Brain microvascular endothelial cell (primary cell): ENCODE results near the gene POLR2J.

Experiments
- DNase-seq: peaks from one replicate; pipeline ENCODE4 v3.0.0-alpha.2; 2020
- H3K27ac ChIP-seq: fragments of 250-450 bp; sonication (Bioruptor Pico); 2 replicates; pipeline ENCODE4 v1.5.1; 2020; ENCODE audit warnings: mild to moderate bottlenecking, moderate library complexity
- H3K27me3 ChIP-seq: fragments of 250-450 bp; sonication (Bioruptor Pico); replicated peaks from 2 replicates; pipeline ENCODE4 v1.5.1; 2020; ENCODE audit warnings: mild to moderate bottlenecking
- H3K36me3 ChIP-seq: fragments of 250-450 bp; sonication (Bioruptor Pico); replicated peaks from 2 replicates; pipeline ENCODE4 v1.5.1; 2020; ENCODE audit warnings: mild to moderate bottlenecking
- H3K4me3 ChIP-seq: 2 replicates; pipeline ENCODE4 v1.5.1; 2011; ENCODE audit warnings: low read depth, mild to moderate bottlenecking, control low read depth, low read length, moderate library complexity
- in situ Hi-C: cut with HindIII; loops from 2 replicates; pipeline ENCODE4 v1.10.0; 2017; ENCODE audit warnings: low sequenced_read_pairs, low pct_ligation_motif_present
- TF ChIP-seq, protein P1 (sequence below): IDR thresholded peaks from 2 replicates; pipeline ENCODE4 v1.5.1; 2011; ENCODE audit warnings: low read depth, mild to moderate bottlenecking, moderate library complexity, low read length, control low read depth, inconsistent platforms; ENCODE audit errors: missing control alignments

Gene POLR2J

DNA sequence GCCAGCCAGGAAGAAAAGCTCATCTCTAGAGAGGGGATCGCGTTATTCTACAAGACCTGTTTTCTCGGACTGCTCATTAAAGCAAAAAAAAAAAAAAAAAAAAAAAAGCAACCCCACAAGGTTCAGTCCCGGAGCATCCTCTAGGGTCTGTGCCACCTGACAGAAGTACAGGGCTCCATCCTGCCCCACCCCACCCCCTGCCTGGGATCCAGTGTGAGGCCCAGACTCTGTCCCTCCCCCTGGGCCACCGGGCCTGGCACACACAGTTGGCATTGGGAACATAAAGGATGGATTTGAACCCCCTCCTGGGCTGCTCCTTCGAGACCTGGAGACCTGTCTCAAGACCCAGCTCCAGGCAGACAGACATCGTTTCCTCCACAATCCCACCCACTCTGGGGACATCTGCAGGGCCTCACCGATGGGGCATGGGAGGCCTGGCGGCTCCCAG, 44.7 kb downstream of the POLR2J start:
- no peak for DNase-seq
- no peaks in the 10 kb centered on the region for H3K27me3 ChIP-seq
- H3K4me3 ChIP-seq, result peak overlapping the region; percentile 71
- in situ Hi-C loops, result no loop called here
- H3K36me3 ChIP-seq, result peaks cover 5% of the 10 kb centered on the region
- TF ChIP-seq, protein P1, sequence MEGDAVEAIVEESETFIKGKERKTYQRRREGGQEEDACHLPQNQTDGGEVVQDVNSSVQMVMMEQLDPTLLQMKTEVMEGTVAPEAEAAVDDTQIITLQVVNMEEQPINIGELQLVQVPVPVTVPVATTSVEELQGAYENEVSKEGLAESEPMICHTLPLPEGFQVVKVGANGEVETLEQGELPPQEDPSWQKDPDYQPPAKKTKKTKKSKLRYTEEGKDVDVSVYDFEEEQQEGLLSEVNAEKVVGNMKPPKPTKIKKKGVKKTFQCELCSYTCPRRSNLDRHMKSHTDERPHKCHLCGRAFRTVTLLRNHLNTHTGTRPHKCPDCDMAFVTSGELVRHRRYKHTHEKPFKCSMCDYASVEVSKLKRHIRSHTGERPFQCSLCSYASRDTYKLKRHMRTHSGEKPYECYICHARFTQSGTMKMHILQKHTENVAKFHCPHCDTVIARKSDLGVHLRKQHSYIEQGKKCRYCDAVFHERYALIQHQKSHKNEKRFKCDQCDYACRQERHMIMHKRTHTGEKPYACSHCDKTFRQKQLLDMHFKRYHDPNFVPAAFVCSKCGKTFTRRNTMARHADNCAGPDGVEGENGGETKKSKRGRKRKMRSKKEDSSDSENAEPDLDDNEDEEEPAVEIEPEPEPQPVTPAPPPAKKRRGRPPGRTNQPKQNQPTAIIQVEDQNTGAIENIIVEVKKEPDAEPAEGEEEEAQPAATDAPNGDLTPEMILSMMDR, result no peak
- H3K27ac ChIP-seq, result no peak overlapping the region

DNA sequence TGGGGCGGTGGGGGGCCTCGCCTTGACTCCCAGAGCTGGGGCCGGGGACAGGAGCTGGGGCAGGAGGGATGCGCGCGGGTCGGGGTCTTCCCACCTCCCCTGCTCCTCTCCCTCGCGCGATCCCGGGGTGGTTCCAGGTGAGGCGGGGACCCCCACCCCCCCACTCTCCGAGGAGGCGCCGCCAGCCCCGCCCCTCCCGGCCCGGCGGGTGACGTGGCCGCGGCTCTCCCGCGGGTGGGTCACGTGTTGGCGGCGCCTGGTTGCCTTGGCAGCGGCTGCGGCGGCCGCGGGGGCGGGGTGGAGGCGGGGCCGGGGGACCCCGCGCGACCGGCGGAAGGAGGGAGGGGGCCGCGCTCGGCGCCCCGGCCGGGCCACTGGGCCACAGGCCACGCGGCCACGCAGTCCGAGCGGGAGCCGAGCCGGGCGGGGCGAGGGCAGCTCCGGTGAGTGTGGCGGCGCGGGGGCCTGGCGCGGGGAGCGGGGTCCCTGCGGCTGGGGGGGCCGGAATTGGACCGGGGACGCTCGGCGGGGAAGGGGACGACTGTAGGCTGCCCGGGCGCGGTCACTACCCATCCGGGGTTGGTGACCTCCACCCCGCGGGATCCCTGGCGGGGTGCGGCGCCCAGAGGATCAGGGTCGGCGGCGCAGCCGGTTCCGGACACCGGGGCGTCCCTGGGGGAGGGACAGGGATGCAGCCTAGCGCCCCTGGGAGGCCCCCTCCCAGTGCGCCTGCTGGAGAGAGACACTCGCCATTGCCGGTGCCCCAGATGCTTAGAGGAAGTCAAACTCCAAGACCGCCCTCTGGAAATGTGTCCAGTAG, 45.3 kb downstream of the POLR2J start, which contains the start of gene ORAI2:
ORAI2 (plus strand) TSS at position 357 of the 820 bp plus-strand sequence. CDS start 5,382 bp downstream, outside the sequence.
- Histone ChIP-seq H3K27ac (peak within 1 kb of the TSS; percentile 48), H3K27me3 (no peaks in the 10 kb centered on the region), H3K36me3 (no peaks in the 10 kb centered on the region), H3K4me3 (peak within 1 kb of the TSS; percentile 71)
- in situ Hi-C loops, result no loop called here
- peak; percentile 39 for DNase-seq
- TF ChIP-seq, protein P1, result no peak

DNA sequence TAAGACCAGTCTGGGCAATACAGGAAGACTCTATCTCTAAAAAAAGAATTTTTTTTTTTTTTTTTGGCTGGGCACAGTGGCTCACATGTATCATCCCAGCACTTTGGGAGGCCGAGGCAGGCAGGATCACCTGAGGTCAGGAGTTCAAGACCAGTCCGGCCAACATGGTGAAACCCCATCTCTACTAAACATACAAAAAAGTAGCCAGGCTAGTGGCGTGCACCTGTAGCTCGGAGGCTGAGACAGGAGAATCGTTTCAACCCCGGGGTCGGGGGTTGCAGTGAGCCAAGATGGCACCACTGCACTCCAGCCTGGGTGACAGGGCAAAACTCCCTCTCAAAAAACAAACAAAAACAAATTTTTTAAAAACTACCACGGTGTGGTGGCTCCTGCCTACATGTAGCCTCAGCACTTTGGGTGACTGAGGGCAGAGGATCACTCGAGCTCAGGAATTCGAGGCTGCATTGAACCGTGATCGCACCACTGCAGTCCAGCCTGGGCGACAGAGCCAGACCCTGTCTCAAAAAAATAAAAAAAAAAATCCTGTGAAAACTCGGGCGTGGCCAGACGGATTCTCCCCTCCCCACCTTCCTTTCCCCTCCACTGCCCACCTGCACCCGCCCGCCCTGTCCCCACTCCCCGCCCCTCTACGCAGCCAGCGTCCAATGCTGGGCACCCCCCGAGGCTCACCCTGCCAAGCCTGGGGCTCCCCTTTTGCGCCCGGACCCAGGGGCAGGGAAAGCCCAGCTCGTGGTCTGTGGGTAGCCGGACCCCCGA, 46.1 kb downstream of the POLR2J start:
- Histone ChIP-seq H3K4me3 (peak overlapping the region; percentile 64), H3K27me3 (no peaks in the 10 kb centered on the region), H3K36me3 (no peaks in the 10 kb centered on the region), H3K27ac (peak overlapping the region; percentile 48)
- in situ Hi-C loops, result no loop called here
- TF ChIP-seq, protein P1, result no peak
- no peak for DNase-seq

DNA sequence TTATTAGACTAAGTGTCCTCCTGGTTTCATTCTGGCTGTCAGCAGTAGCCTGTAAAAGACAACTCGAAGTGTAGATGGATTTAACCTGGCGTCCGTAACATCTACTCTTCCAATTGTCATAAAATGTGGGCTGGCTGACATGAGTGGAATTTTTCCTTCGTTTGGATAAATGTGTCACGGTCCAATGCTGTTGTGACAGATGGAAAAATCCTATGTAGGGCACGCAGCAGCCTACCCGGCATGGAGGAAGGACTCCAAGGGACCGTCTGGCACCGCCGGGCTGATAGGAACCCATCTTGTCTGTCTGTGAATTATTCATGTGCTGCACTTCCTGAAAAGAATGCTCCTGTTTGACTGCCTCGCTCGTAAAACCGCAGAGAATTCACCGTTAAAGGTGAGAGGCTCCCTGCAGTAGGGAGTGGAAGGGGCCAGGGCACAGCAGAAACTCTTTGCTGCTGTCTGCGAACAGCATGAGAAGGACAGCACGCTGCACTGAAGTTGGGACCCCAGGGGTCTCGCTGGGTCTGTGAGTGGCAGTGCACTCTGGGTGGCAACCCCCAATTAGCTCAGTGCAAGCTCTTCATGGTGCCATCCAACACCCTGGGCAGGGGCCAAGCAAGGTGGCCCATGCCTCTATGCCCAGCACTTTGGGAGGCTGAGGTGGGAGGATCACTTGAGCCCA, 47.0 kb downstream of the POLR2J start:
- no peak overlapping the region for H3K4me3 ChIP-seq
- H3K36me3 ChIP-seq, result peaks cover 5% of the 10 kb centered on the region
- TF ChIP-seq, protein P1, result no peak
- no peak overlapping the region for H3K27ac ChIP-seq
- in situ Hi-C loops, result no loop called here
- DNase-seq, result no peak
- H3K27me3 ChIP-seq, result no peaks in the 10 kb centered on the region

DNA sequence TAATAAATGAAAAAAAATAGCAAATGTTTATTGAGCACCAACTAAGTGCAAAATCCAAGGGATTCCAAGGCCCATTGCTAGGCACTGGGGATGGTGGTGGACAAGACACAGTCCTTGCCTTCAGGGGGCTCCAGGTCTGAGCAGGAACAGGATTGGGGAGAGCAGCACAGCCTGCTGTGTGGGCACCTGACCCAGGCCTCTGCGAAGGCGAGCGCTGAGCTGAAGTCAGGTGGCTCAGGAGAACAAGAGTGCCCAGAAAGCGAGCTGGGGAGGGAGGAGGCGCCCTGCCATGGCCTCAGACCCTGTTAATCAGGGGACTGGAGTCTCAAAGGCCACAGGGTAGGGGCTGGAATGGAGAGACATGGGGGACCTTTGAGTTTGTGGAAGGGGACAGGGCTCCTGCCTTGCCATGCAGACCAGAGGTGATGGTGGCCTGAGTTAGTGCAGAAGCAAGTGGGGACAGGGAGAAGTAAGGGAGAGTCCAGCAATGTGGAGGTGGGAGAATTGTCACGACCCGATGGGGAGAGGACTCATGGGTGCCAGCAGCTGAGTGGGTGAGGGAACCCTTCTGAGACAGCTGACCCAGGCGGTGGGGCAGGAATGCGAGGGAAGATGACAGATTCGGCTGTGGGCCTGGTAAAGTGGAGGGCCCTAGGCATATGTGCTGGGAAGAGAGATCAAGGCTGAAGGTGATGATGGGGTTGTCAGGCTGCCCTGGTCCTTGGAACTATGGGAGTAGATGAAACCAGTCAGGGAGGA, 49.4 kb downstream of the POLR2J start:
- H3K4me3 ChIP-seq, result no peak overlapping the region
- H3K36me3 ChIP-seq, result peaks cover 18% of the 10 kb centered on the region
- no peak overlapping the region for H3K27ac ChIP-seq
- TF ChIP-seq, protein P1, result no peak
- no peaks in the 10 kb centered on the region for H3K27me3 ChIP-seq
- in situ Hi-C loops, result no loop called here
- no peak for DNase-seq
